Measurements from ENCODE around the gene NBAS.

DNA sequence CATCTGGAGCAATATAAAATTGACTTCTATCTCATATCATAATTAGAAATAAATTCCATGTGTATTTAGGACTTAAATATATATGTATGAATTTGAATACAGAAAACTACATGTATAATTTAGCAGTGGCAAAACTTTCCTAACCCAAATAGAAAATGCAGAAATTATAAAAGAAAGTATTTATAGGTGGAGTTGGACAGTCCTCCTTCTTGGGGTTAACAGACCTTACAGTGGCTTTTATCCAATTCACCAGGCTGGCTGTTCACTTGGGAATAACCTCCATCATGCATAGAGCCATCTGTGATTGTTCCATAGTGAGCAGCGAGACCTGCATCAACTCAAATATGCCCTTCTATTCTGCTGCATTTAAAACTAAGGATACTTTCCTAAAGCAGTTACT lies 38.9 kb upstream of the NBAS start:
- TF ChIP-seq POLR2A (IDR thresholded peaks at IDR 0.05; ENCODE audit: insufficient read depth in 1 of 2, low read depth in 2 of 2, low read length in 2 of 2): no peak
- TF ChIP-seq SOX6 (IDR thresholded peaks at IDR 0.05): no peak
- no peak for TF ChIP-seq SOX6 (CRISPR knock-in tag; IDR thresholded peaks at IDR 0.05)

All from HepG2 (cell line).